Measurements from ENCODE around the gene LTB4R.

The LTB4R gene

GRCh38 chr14:24285351-24285750, 26.0 kb upstream of the LTB4R start:
- peaks cover 4% of the 10 kb centered on the region; the same call in 1 of the 2 replicates for H3K36me3 ChIP-seq (ENCODE audit: control insufficient read depth, insufficient read depth, low read length)
- TF ChIP-seq CTCF (IDR thresholded peaks at IDR 0.05; ENCODE audit: insufficient read depth, low read length, poor library complexity, severe bottlenecking): no peak
- no peak for DNase-seq (ENCODE audit: extremely low read depth, insufficient read length)
- H3K27me3 ChIP-seq (replicated peaks; ENCODE audit: control insufficient read depth, insufficient read depth, low read length): no peaks in the 10 kb centered on the region
- no peak overlapping the region for H3K4me3 ChIP-seq (replicated peaks; ENCODE audit: low read depth, low read length)

- Histone ChIP-seq H3K27me3 (replicated peaks; ENCODE audit: control insufficient read depth, insufficient read depth, low read length) (no peaks in the 10 kb centered on the region), H3K4me3 (replicated peaks; ENCODE audit: low read depth, low read length) (no peak overlapping the region), H3K36me3 (ENCODE audit: control insufficient read depth, insufficient read depth, low read length) (peaks cover 15% of the 10 kb centered on the region)
- TF ChIP-seq CTCF (IDR thresholded peaks at IDR 0.05; ENCODE audit: insufficient read depth, low read length, poor library complexity, severe bottlenecking): no peak
- no peak for DNase-seq (ENCODE audit: extremely low read depth, insufficient read length)
Measured at GRCh38 chr14:24286996-24287395, 24.3 kb upstream of the LTB4R start.

- DNase-seq (ENCODE audit: extremely low read depth, insufficient read length): no peak
- H3K36me3 ChIP-seq (ENCODE audit: control insufficient read depth, insufficient read depth, low read length): peaks cover 22% of the 10 kb centered on the region
- H3K27me3 ChIP-seq (replicated peaks; ENCODE audit: control insufficient read depth, insufficient read depth, low read length): no peaks in the 10 kb centered on the region
- H3K4me3 ChIP-seq (replicated peaks; ENCODE audit: low read depth, low read length): no peak overlapping the region
- TF ChIP-seq CTCF (IDR thresholded peaks at IDR 0.05; ENCODE audit: insufficient read depth, low read length, poor library complexity, severe bottlenecking): no peak
Measured at GRCh38 chr14:24289649-24290280, 21.5 kb upstream of the LTB4R start.

- H3K36me3 ChIP-seq (ENCODE audit: control insufficient read depth, insufficient read depth, low read length): peaks cover 22% of the 10 kb centered on the region
- DNase-seq (ENCODE audit: extremely low read depth, insufficient read length): no peak
- TF ChIP-seq CTCF (IDR thresholded peaks at IDR 0.05; ENCODE audit: insufficient read depth, low read length, poor library complexity, severe bottlenecking): no peak
- H3K4me3 ChIP-seq (replicated peaks; ENCODE audit: low read depth, low read length): no peak overlapping the region
- H3K27me3 ChIP-seq (replicated peaks; ENCODE audit: control insufficient read depth, insufficient read depth, low read length): no peaks in the 10 kb centered on the region
Measured at GRCh38 chr14:24290746-24291145, 20.6 kb upstream of the LTB4R start.

- TF ChIP-seq CTCF (IDR thresholded peaks at IDR 0.05; ENCODE audit: insufficient read depth, low read length, poor library complexity, severe bottlenecking): no peak
- no peaks in the 10 kb centered on the region for H3K27me3 ChIP-seq (replicated peaks; ENCODE audit: control insufficient read depth, insufficient read depth, low read length)
- no peak overlapping the region for H3K4me3 ChIP-seq (replicated peaks; ENCODE audit: low read depth, low read length)
- DNase-seq (ENCODE audit: extremely low read depth, insufficient read length): no peak
- peaks cover 24% of the 10 kb centered on the region for H3K36me3 ChIP-seq (ENCODE audit: control insufficient read depth, insufficient read depth, low read length)
Measured at GRCh38 chr14:24291446-24292117, 19.7 kb upstream of the LTB4R start.

Data from GM06990 (cell line).